B cell (primary cell): ENCODE measurements around the gene GLRA1. TPM values are rescaled to one million over a fixed set of nuclear protein-coding genes. Genes with fewer than 3 reads are reported as not detected.

Source experiments
- ATAC-seq: fragments of 200-7000 bp; cut with Tn5 transposase; one replicate; pipeline ENCODE4 v1.10.0; 2021; ENCODE audit warnings: low read depth, mild to moderate bottlenecking, moderate number of reproducible peaks, moderate library complexity
- CTCF ChIA-PET: fragments of 350-600 bp; sonication (Branson Sonifier 250); formaldehyde crosslinking; loops from one replicate; lab custom pipeline; 2021; ENCODE audit warnings: antibody characterized with exemption, inconsistent platforms; lab: Charles Lee
- POLR2A ChIA-PET: fragments of 350-600 bp; sonication (Branson Sonifier 250); formaldehyde crosslinking; loops from one replicate; lab custom pipeline; 2021; ENCODE audit warnings: antibody characterized with exemption; lab: Charles Lee
- DNase-seq: peaks from one replicate; pipeline ENCODE4 v3.0.0; 2013
- H2AFZ ChIP-seq: 2 replicates; pipeline ENCODE4 v1.6.1; 2012; ENCODE audit warnings: mild to moderate bottlenecking, low read depth, low read length; ENCODE audit not compliant: insufficient read depth, poor library complexity, severe bottlenecking
- H3K27ac ChIP-seq, 2 donors: 1 replicate in 1 of 2; 2 replicates in 1 of 2; pipeline ENCODE4 v1.5.1; 2012 to 2013; ENCODE audit warnings: low read length in 2 of 2, mild to moderate bottlenecking in 2 of 2, moderate library complexity in 1 of 2
- H3K27me3 ChIP-seq, 4 experiments: fragments of 200-600 bp in 1 of 4; sonication (generic) in 1 of 4; replicated peaks in 1 of 4; 1 replicate in 2 of 4; 2 replicates in 2 of 4; pipeline versions ENCODE4 v1.6.1 to v1.7.0; 2013 to 2016; ENCODE audit warnings: low read length in 3 of 4, mild to moderate bottlenecking in 2 of 4, mixed read lengths in 1 of 4, moderate library complexity in 1 of 4; ENCODE audit not compliant: insufficient read depth in 4 of 4, control insufficient read depth in 3 of 4; ENCODE audit errors: control extremely low read depth in 1 of 4
- H3K36me3 ChIP-seq, 2 experiments: replicated peaks in 1 of 2; 1 replicate in 1 of 2; 2 replicates in 1 of 2; pipeline versions ENCODE4 v1.6.1 to v1.7.1; 2013; ENCODE audit warnings: low read length in 1 of 2; ENCODE audit not compliant: insufficient read depth in 2 of 2, control insufficient read depth in 1 of 2; ENCODE audit errors: control extremely low read depth in 1 of 2, extremely low read depth in 1 of 2
- H3K4me1 ChIP-seq, 2 donors: fragments of 200-600 bp in 1 of 2; sonication (generic) in 1 of 2; 1 replicate in 1 of 2; 2 replicates in 1 of 2; pipeline versions ENCODE4 v1.5.1 to v1.6.1; 2013 to 2017; ENCODE audit warnings: low read length in 2 of 2; ENCODE audit not compliant: control insufficient read depth in 2 of 2, insufficient read depth in 2 of 2
- H3K4me2 ChIP-seq: replicated peaks from 2 replicates; pipeline ENCODE3; 2012; ENCODE audit warnings: mild to moderate bottlenecking, low read depth, low read length; ENCODE audit not compliant: poor library complexity, severe bottlenecking
- H3K4me3 ChIP-seq, 5 experiments: fragments of 200-600 bp in 1 of 5; sonication (generic) in 1 of 5; 1 replicate in 3 of 5; 2 replicates in 2 of 5; pipeline versions ENCODE4 v1.5.1 to v1.7.0; 2011 to 2016; ENCODE audit warnings: low read length in 4 of 5, mild to moderate bottlenecking in 4 of 5, low read depth in 2 of 5, control low read depth in 1 of 5, moderate library complexity in 1 of 5; ENCODE audit not compliant: insufficient read depth in 1 of 5; ENCODE audit errors: control extremely low read depth in 1 of 5, extremely low read depth in 1 of 5
- H3K79me2 ChIP-seq: fragments of 200-600 bp; sonication (generic); one replicate; pipeline ENCODE4 v1.6.0; 2016; ENCODE audit warnings: low read length; ENCODE audit not compliant: control insufficient read depth, insufficient read depth
- H3K9ac ChIP-seq: fragments of 200-600 bp; sonication (generic); 2 replicates; pipeline ENCODE4 v1.6.1; 2017; ENCODE audit warnings: mild to moderate bottlenecking, low read length, moderate library complexity
- H3K9me3 ChIP-seq, 3 donors: one replicate each; pipeline versions ENCODE4 v1.6.1 to v1.7.1; 2013; ENCODE audit warnings: low read length in 2 of 3; ENCODE audit not compliant: control insufficient read depth in 2 of 3, insufficient read depth in 1 of 3; ENCODE audit errors: control extremely low read depth in 1 of 3
- H4K20me1 ChIP-seq: 2 replicates; pipeline ENCODE4 v1.6.0; 2012; ENCODE audit warnings: mild to moderate bottlenecking, low read length; ENCODE audit not compliant: insufficient read depth, control insufficient read depth, poor library complexity, severe bottlenecking
- H3K27ac Mint-ChIP-seq: one replicate; pipeline ENCODE4 v1.8.0; 2021; ENCODE audit warnings: mixed read lengths
- H3K27me3 Mint-ChIP-seq: one replicate; pipeline ENCODE4 v1.8.0; 2021; ENCODE audit warnings: mixed read lengths
- H3K4me1 Mint-ChIP-seq: one replicate; pipeline ENCODE4 v1.8.0; 2021; ENCODE audit warnings: mixed read lengths
- H3K4me3 Mint-ChIP-seq: one replicate; pipeline ENCODE4 v1.8.0; 2021; ENCODE audit warnings: mixed read lengths
- H3K9me3 Mint-ChIP-seq: one replicate; pipeline ENCODE4 v1.8.0; 2022; ENCODE audit warnings: mixed read lengths; ENCODE audit not compliant: insufficient read depth
- EZH2 ChIP-seq: IDR thresholded peaks from 2 replicates; pipeline ENCODE4 v1.6.1; 2012; ENCODE audit warnings: borderline replicate concordance, low read depth, mild to moderate bottlenecking, moderate library complexity, low read length; ENCODE audit not compliant: insufficient read depth, poor library complexity, severe bottlenecking
- WGBS: methylation state at CpG from one replicate; pipeline ENCODE4 v1.1.5; 2013; ENCODE audit warnings: missing lambda C conversion rate; ENCODE audit not compliant: insufficient coverage; 5-methylcytosine and 5-hydroxymethylcytosine counted together
- intact Hi-C: fragments of 100-400 bp; cut with micrococcal nuclease; formaldehyde crosslinking; loops from one replicate; pipeline ENCODE4 v1.10.0; 2022
- polyA plus RNA-seq: library from polyadenylated mRNA; depleted of rRNA; stranded (reverse); fragments of >200 nt; gene quantifications from 2 replicates; pipeline ENCODE4 v1.2.3, GENCODE V29; 2012
- total RNA-seq, 2 donors: library from RNA; stranded (reverse); fragments of 120-200 nt in 1 of 2; gene quantifications; 1 replicate in 1 of 2; 2 replicates in 1 of 2; pipeline versions ENCODE4 v1.2.3 to v1.2.4, GENCODE V29; 2013 to 2022
- TF ChIP-seq, protein P1 (sequence below): fragments of 200-600 bp; IDR thresholded peaks from one replicate; pipeline ENCODE4 v1.8.0; 2022; ENCODE audit warnings: antibody characterized with exemption, mild to moderate bottlenecking

GLRA1 gene
- total and polyA plus RNA-seq, 2 donors (not counting 1 experiment from before 2014, with no cell fraction given): not detected

DNA sequence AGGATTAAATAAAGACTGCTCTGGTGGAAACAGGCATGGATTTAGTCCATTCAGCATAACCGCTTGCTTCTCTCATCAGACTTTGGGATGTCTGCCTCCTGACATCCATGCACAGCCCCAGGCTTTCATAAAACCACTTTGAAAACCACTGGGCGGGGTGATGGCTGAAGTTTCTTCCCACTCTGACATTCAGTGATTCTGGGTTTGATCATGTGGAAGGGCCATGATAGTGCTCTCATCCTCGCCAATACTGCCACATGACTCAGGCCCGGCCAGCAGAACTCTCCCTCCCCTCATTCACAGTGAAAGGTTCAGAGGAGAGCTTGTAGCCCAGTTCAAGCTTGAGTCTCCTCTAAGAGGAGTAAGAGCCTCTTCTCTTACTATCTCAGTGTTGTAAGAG lies 29.6 kb upstream of the GLRA1 start:
- no peak overlapping the region for H3K4me2 ChIP-seq
- H3K4me1 ChIP-seq: no peaks in the 10 kb centered on the region
- H3K4me3 ChIP-seq: no peak overlapping the region
- H2AFZ ChIP-seq: no peak overlapping the region
- ATAC-seq (no peak), DNase-seq (no peak)
- no peak overlapping the region for H3K9ac ChIP-seq
- POLR2A ChIA-PET: no interaction called here
- H3K27me3 Mint-ChIP-seq: peaks cover 18% of the 10 kb centered on the region
- no peaks in the 10 kb centered on the region for H4K20me1 ChIP-seq
- no peaks in the 10 kb centered on the region for H3K79me2 ChIP-seq
- H3K27me3 ChIP-seq: peaks cover 0 to 6% (median 0%) of the 10 kb centered on the region in 4 experiments
- no peak overlapping the region for H3K27ac Mint-ChIP-seq
- H3K4me1 Mint-ChIP-seq: peaks cover 9% of the 10 kb centered on the region
- H3K27ac ChIP-seq: no peak overlapping the region
- no peak overlapping the region for H3K4me3 Mint-ChIP-seq
- WGBS: 100% methylated on average over 2 of the region's 4 CpGs
- H3K9me3 Mint-ChIP-seq: no peaks in the 10 kb centered on the region
- H3K36me3 ChIP-seq: no peaks in the 10 kb centered on the region
- CTCF ChIA-PET: no interaction called here
- H3K9me3 ChIP-seq: no peaks in the 10 kb centered on the region
- intact Hi-C loops: no loop called here
- TF ChIP-seq, protein P1, sequence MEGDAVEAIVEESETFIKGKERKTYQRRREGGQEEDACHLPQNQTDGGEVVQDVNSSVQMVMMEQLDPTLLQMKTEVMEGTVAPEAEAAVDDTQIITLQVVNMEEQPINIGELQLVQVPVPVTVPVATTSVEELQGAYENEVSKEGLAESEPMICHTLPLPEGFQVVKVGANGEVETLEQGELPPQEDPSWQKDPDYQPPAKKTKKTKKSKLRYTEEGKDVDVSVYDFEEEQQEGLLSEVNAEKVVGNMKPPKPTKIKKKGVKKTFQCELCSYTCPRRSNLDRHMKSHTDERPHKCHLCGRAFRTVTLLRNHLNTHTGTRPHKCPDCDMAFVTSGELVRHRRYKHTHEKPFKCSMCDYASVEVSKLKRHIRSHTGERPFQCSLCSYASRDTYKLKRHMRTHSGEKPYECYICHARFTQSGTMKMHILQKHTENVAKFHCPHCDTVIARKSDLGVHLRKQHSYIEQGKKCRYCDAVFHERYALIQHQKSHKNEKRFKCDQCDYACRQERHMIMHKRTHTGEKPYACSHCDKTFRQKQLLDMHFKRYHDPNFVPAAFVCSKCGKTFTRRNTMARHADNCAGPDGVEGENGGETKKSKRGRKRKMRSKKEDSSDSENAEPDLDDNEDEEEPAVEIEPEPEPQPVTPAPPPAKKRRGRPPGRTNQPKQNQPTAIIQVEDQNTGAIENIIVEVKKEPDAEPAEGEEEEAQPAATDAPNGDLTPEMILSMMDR: no peak
- no peak for TF ChIP-seq EZH2

DNA sequence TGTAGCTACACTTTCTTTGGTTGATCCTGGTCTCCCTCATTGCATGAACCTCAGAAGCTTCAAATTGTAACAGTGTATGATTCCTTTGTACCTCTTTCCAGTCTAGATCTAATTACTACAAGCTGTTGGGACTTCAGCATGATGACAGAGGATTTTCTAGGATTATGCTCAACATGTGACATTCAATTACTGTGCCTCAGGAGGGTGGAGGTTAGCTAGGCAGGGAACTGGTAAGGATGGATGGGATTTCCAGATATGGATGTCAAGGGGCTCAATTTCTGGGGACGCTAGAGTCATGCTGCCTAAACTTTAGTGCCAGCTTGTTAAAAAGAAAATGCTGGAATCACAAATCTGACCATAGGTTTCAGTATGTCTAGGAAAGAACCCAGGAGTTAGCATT lies 29.2 kb upstream of the GLRA1 start:
- CTCF ChIA-PET: interaction anchor here (0.6 kb wide), 1 partner anchor 218 kb away, joined by 3 read pairs; no protein-coding TSS in a partner anchor
- no peak overlapping the region for H3K9ac ChIP-seq
- H4K20me1 ChIP-seq: no peaks in the 10 kb centered on the region
- no peak for ATAC-seq
- H3K36me3 ChIP-seq: no peaks in the 10 kb centered on the region
- no peaks in the 10 kb centered on the region for H3K9me3 ChIP-seq
- peaks cover 0 to 6% (median 0%) of the 10 kb centered on the region in 4 experiments for H3K27me3 ChIP-seq
- TF ChIP-seq, protein P1: no peak
- TF ChIP-seq EZH2: no peak
- no peak overlapping the region for H3K4me3 ChIP-seq
- no peak overlapping the region for H2AFZ ChIP-seq
- peaks cover 21% of the 10 kb centered on the region for H3K27me3 Mint-ChIP-seq
- no peaks in the 10 kb centered on the region for H3K9me3 Mint-ChIP-seq
- no peak overlapping the region for H3K4me2 ChIP-seq
- DNase-seq: no peak
- H3K4me1 Mint-ChIP-seq: peaks cover 9% of the 10 kb centered on the region
- no peak overlapping the region for H3K27ac ChIP-seq
- POLR2A ChIA-PET: no interaction called here
- H3K4me1 ChIP-seq: no peaks in the 10 kb centered on the region
- H3K79me2 ChIP-seq: no peaks in the 10 kb centered on the region
- H3K27ac Mint-ChIP-seq: no peak overlapping the region
- intact Hi-C loops: no loop called here
- H3K4me3 Mint-ChIP-seq: no peak overlapping the region
- WGBS: no CpG with 5 or more reads among the region's 1 CpG
